Fibroblast of skin of back (primary cell): ENCODE measurements around the gene MLST8.

Experiments used
- DNase-seq: peaks from one replicate; pipeline ENCODE4 v3.0.0-alpha.2; 2013

The MLST8 gene

DNA sequence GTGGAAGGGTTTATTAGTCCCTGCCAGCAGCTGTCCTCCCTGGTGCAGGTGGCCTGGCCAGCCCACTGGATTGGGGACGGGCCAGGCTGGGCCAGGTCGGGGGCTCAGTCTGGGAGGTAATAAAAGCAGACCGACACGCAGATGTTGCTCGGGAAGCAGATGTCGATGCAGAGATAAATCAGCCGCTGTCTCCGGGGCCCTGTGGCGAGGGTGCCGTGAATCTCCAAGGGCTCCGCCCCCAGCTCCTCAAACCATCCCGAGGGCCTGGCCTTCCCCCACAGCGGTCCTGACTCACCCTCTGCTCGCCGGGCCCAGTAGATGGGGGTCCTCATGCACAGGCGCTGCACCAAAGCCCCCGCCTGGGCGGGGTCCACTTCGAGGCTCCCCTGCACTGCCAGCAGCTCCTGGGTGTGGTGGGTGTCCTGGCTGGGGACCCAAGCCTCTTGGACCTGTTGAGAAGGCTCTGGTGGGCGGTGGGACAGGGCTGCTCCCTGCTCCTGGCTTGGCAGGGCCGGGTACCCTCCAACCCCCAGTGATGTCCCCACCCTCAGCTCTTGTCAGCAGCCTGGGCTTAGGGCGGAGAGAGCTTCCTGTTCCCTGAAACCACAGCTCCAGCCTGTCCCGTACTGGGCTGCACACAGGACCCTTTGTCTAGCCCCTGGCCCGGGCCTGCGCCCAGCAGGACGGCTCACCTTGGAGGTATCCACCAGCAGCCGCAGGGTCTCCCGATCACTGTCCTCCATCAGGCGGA is 4.2 kb downstream of the MLST8 start:
- no peak for DNase-seq

DNA sequence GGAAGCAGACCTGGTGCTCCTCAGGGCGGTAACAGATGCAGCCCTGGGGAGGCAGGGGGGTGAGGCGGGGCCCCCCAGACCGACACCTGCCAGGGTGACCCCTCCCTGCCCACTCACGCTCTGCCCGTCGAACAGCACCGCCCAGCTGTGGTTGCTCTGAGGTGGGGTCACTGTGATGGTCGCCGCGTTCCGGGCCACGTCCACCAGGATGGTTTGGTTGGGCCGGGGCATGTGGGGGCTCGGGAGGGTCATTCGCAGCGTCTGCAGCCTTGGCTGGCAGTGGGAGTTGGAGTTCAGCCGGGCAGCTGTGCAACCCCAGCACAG is 4.7 kb downstream of the MLST8 start:
- no peak for DNase-seq

DNA sequence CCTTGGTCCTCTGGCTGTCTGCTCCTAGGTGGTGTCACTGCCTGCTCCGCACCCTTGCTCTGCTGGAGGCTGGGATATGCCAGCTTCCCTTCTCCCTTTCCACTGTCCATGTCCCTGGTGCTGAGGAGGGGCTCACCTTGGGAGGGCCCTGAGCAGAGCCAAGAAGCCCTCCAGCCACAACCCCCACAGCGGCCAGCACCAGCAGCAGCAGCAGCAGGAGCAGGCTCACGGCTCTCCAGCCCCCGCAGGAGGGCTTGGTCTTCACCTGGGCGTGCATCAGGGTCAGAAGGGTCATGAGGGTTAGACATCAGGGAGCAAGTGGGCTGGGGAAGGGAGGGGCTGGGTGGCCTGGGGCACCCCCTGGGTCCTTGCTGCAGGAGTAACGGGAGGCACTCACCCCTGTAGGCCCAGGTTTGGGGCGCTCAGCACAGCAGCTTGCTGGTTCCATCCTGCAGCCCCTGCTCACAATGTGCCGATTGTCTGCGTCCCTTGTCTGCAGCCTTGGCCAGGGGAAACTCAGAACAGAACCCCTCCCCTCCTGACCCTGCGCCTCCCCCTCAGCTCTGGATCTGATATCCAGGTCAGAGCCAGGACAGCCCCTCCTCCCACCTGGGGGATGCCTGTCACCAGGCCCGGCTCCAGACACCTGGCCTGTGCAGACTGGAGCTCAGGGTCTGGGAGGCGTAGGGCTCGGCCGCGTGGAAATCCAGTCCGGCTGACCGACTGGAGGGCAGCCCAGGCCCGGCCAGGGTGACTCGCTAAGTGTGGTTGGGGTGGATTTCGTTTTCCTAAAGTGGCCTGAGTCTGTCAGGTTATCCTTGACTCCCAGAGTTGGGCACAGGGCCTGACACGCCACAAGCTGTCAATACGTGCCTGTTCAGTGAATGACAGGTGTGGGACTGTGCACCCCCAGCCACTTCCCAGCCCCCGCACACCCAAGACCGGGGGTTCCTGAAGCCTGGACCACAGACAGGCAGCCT is 5.4 kb downstream of the MLST8 start, which contains the start of gene BRICD5:
BRICD5 (minus strand) TSS at position 478 of the 980 bp plus-strand sequence; CDS start at position 448, 30 bp downstream.
- no peak for DNase-seq

DNA sequence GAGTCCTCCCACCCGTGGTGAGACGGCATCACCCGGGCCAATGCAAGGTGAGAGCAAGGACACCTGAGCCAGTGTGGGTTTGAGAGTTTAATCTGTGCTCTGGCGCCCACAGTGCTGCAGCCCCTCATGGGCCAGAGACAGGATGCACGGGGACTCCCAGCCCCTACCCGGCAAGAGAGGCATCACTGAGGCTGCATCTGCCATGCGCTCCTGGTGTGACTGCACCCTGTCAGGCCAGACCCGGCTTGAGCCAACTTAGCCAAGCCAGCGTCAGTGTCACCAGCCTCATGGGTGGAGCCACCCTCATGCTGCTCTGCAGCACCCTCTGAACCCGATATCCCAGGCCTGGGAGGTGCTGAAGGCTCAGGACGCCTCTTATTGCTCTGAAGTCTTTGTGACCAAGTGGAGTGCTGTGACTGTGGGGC is 6.7 kb downstream of the MLST8 start:
- no peak for DNase-seq

DNA sequence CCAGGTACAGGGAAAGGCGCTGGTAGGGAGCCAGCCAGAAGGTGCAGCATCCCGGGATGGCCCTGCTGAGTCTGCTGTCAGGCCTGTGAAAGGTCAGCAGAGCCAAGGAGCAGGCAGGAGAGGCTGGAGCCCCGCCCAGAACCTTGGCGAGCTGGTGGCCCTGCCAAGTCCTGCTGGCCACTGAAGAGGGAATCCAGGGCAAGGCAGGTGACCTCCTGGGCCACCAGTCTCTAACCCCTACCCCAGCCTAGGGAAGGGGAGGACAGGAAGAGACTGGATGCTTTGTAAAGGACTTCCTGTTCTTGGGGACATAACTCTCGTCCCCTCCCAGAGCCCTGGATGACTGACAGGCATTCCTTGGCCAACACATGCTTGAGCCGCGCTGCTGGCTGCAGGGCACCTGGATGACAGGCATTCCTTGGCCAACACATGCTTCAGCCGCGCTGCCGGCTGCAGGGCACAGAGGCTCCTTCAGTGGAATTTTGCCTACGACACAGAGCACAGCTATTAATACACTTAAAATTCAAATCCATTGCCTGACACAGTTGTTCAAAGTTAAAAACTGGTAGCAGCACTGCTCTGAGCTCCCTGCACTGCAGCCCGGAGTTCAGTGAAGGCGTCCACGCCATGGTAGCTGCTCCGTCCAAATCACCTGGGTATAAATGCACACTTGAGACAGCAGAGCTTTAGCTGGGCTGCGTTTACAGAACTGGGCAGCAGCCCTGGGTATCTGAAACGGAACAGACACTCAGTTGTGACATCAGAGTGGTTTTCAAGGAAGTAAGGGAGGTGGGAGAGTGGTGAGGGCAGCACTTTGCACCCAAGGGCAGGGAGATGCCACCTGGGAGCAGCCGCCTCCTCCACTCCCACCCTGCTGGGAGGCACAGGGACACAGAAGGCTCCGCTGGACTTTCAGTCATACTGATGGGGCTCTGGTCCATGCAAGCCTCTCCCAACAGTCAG is 7.4 kb downstream of the MLST8 start:
- no peak for DNase-seq

DNA sequence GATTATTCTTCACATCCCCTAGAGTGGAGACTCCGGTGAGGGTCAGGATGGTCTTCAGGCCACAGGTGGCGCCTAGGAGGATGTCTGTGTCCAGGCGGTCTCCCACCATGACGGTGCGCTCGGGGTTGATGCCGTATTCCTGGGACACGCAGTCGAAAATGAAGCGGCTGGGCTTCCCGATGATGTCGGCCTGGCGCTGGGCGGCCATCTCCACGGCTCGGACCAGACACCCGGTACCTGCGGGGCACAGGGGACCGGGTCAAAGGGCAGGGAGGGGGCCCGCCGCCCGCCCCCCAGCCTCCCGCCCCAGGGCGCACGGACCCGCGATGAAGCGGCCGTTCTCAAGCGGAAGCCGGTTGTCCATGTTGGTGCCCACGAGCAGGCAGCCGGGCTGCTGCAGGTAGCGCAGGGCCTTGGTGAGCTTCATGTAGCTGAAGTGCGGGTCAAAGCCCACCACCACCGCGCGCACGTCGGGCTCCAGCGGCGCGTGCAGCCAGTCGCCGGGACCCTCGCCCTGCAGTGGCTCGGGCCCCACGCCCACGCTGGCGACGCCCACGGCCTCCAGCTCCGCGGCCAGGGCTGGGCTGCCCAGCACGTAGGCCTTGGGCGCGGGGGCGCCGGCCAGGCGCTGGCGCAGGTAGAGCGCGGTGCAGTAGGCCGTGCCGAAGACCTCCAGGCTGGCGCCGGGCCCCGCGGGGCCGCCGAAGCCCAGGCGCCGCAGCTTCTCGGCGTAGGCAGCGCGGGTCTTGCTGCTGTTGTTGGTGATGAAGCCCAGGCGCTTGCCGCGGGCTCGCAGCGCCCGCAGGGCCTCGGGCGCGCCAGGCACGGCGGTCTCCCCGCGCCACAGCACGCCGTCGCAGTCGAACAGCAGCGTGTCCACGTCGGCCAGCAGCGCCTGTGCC is 8.8 kb downstream of the MLST8 start:
- no peak for DNase-seq

DNA sequence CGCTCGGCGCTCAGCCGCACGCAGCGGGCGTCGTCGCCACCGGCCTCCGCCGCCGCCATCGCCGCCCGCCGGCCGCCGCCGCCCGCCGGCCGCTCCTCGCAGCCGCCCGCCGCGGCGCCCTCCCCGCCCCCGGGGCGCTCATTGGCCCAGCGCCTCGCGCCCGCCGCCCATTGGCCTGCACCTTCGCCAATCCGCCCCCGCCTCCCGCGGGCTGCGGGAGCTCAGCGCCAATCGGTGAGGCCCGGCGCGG is 9.4 kb downstream of the MLST8 start, which contains the start of gene PGP:
PGP (minus strand) TSS at position 122 of the 250 bp plus-strand sequence; CDS start at position 59, 63 bp downstream.
- no peak for DNase-seq

DNA sequence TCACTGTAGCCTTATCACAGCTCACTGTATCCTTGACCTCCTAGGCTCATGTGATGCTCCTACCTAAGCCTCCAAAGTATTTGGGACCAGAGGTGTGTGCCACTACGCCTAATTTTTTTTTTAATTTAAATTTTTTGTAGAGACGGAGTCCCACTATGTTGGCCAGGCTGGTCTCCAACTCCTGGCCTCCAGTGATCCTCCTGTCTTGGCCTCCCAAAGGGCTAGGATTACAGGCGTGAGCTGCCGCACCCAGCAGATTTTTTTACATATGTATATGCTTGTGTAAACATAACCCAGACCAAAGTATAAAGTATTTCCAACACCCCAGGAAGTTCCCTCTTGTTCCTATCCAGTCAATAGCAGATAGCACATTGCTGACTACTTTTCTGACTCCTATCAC is 11.1 kb downstream of the MLST8 start:
- DNase-seq = no peak

DNA sequence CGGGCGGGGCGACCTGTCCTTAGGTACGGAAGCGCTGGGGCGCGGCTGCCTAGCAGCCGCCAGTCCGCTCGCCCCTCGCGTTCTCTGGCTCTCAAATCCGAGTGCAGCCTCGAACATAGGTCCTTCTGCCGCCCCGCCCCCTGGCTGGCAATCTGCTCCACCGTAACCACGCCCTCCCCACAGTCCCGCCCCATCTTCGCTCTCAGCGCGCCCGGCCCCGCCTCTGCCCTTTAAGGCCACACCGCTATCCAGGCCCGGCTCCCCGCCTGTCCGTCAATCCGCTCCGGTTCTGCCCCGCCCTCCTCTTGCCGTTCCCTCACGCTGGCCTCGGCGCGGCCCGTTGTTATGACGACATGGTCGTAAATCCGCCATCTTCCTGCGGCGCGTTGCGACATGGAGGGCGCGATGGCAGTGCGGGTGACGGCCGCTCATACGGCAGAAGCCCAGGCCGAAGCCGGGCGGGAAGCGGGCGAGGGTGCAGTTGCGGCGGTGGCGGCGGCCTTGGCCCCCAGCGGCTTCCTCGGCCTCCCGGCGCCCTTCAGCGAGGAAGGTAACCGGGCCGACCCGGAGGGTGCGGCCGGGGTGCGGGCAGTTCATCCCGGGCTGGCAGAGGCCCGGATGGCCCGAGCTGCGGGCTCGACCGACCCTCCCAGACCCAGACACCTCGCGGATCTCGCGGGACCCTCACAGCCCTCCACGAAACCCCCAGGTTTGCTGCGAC is 18.1 kb downstream of the MLST8 start, which contains the start of gene E4F1:
E4F1 (plus strand) TSS at position 371 of the 721 bp plus-strand sequence; CDS start at position 394, 23 bp downstream.
- peak; percentile 100 for DNase-seq

DNA sequence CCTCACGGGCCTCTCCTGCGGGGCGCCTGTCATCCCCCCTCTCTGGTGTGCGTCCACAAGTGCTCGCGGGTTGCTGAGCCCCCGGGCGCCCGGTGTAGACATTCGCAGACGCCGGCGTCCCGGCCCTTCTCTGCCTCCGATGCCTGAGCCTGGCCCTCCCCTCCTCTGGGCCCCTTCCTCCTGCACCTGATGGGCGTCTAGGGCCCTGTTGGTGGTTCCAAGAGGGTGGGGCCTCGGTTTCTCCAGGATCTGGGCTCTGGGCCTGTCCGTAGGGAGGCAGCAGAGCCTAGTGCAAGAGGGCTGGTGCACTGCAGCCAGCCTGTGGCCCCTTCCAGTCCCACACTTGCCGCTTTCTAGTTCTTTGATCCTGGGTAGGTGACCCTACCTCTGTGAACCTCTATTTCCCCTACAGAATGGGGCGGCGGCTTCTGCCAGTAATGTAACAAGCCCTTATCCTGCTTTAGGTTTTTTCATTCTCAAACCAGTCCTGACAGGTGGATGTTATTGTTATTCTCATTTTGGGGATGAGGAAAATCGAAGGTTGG is 18.8 kb downstream of the MLST8 start:
- peak; percentile 46 for DNase-seq

DNA sequence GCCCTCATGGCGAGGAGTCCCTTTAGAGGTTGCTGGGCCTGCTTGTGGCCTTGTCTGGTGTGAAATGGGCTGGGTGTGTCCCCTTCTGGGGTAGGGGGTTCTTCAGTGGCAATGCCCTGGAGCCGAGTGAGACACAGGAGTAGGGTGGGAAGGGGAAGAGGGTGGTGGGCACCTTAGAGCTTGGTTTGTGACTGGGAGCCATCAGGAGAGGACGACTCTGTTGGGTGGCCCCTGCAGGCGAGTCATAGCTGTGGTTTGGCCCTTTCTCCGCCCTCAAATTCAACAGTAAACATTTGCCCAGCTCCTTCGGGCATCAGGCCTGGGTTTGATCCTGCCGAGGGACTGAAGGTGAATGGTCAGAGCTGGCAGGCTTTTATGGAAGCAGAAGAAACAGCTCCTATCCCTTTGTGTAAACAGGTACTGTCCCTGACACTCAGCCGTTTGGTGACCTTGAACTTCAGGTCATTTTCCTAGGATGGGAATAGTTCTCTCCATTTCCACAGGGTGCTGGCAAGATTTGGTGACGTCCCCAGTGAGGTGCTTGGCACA is 21.1 kb downstream of the MLST8 start:
- DNase-seq = no peak

DNA sequence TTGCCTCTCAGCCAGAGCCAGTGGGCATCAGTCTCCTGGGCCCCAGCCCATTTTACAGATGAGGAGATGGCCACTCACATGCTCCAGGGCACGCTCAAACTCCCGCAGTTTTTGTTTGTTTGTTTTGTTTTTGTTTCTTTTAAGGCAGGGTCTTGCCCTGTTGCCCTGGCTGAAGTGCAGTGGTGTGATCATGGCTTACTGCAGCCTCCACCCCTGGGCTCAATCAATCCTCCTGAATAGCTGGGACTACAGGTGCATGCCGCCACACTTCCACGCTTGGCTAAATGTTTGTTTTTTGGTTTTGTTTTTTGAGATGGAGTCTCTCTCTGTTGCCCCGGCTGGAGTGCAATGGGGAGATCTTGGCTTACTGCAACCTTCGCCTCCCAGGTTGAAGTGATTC is 21.7 kb downstream of the MLST8 start:
- no peak for DNase-seq

DNA sequence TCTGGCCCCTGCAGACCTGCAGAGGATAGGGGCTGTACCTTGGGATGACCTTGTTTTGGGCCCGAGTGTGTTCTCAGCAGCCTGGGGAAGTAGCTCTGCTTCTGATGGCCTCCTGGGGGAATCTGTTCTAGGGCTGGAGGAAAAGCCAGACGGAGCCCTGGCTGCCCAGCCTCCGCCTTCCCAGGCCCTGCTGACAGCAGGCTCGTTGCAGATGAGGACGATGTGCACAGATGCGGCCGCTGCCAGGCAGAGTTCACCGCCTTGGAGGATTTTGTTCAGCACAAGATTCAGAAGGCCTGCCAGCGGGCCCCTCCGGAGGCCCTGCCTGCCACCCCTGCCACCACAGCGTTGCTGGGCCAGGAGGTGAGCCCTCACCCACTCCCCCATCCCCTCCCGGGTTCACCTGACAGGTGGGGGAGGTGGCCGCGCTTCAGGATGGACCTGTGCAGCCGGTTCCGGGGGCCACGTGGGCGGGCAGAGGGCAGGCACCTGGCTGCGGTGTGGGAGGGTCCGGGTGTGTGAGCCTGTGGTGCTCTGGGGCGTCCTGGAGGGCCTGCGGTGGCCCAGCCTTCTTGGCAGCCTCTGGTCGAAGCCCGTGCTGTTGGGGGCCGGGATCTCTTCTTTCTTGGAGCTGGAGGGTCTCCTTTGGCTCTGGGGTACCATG is 23.0 kb downstream of the MLST8 start:
- no peak for DNase-seq

DNA sequence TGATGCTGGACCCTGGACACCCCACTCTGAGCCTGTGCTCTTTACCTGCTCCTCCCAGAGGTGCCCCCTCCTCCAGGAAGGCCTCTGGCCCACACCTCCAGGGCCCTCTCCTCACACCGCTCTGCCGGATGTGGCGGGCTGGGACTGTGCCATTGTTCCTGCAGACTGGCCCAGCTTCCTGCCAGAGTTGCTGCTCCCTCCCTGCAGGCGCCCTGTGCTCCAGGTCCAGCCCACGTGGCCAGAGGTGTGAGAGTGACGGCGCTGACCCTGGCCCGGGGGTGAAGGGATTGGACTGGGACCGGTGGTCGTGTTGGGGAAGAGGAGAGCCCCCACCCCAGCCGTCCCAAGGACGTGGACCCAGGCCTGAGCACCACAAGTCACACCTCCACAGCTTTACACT is 23.8 kb downstream of the MLST8 start:
- no peak for DNase-seq

DNA sequence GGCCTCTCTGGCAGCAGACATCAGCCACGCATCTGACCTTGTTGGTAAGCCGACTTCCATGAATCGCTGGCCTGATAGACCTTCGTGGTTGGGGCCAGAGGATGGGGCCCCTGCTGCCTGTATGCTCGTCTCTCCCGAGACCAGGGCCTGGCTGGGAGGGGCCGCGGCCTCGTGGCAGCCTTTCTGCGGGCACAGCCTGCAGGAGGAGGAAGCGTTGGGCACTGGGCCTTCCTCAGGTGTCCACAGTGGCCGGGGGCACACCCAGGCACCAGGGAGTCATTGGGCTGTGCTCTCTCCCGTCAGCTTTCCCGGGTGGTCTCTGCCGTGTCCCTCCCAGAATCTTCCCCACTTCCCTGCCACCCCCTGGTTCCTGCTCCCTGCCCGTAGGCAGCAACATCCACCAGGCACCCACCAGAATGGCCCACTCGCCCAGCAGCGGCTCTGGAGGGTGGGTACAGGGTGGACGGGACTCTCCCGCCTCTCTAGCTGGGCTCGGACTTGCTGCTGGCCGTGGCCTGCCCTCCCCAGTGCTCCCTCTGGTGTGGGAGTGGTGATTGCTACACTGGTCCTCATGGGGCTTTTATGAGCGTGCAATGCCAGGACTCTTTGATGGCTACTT is 24.5 kb downstream of the MLST8 start:
- no peak for DNase-seq

DNA sequence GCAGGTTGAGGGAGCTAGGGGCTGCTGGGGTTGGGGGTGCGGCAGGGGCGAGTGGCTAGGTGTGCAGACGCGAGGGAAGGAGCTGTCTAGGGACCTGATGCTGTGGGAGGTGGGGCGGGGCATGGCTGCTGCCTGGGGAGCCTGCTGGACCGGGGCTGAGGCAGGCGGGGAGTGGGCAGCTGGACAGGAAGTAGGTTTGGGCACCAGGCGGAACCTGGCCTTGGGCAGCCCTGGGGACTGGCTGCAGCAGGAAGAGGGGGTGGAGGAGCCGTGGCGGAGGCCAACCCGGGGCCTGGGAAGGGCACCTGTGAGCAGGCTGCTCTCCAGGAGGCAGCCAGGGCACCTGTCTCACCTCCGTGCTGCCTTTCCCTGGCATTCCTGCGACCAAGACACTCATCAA is 25.1 kb downstream of the MLST8 start:
- no peak for DNase-seq

DNA sequence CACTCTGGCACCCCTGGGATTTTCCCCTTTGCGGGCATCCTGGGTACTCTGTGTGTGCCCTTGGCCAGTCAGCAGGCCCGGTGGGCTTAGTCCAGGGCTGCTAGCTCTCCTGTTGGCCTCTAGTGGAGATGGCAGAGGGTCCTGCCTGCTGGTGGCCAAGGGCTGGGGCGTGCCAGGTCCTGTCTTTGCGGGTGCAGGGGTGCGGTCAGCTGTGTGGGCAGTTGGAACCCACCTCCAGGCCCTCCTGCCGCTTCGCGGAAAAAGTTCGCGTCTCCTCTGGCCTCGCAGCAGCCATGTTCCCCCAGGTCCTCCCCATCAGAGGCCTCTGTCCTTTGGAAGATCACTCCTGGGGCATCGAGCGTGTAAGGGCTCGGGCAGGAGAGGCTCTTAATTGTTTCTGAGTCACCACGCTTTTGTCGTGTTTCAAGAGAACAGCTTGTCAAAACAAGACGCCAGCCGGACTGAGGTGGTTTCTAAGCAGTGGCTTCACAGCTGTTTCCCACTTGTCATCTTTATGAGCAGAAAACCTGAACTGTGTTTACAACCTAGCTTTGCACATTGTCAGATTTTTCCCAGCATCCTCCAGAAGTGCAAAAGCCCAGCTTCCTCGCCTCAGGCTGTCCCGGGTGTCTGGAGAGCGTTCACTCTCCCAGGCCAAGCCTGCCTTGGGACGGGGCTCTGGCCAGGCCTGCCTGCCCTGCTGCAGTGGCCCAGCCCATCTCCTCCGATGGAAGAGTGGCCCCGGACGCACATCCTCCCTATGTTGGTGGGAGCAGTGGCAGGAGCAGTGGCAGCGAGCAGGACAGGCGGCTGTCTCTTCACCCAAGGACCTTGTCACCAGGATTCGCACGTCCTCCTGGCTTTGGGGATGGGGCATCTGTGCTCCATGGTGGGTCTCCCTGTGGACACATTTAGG is 26.0 kb downstream of the MLST8 start:
- no peak for DNase-seq
